Prostate gland (tissue), 2 donors: ENCODE data around the gene KIAA1328. TPM values are rescaled to one million over a fixed set of nuclear protein-coding genes. Genes with fewer than 3 reads are reported as not detected.

ENCODE experiments used
- DNase-seq: peaks from one replicate; pipeline ENCODE4 v3.0.0-alpha.2; 2019; ENCODE audit warnings: low spot score
- H3K27ac ChIP-seq, 2 donors: fragments of 200-600 bp; sonication (generic); 2 replicates each; pipeline ENCODE4 v1.5.1; 2017 to 2019
- H3K27me3 ChIP-seq: fragments of 200-600 bp; sonication (generic); replicated peaks from 2 replicates; pipeline ENCODE4 v1.5.1; 2019; ENCODE audit not compliant: insufficient read depth
- H3K36me3 ChIP-seq, 2 donors: fragments of 200-600 bp; sonication (generic); 1 replicate in 1 of 2; 2 replicates in 1 of 2; pipeline versions ENCODE4 v1.5.1 to v1.8.1; 2017 to 2019
- H3K4me1 ChIP-seq: fragments of 200-600 bp; sonication (generic); replicated peaks from 2 replicates; pipeline ENCODE4 v1.5.1; 2019
- H3K4me3 ChIP-seq, 2 donors: fragments of 200-600 bp; sonication (generic); 2 replicates each; pipeline ENCODE4 v1.5.1; 2017 to 2019
- H3K9me3 ChIP-seq: fragments of 200-600 bp; sonication (generic); 2 replicates; pipeline ENCODE4 v1.5.1; 2017
- POLR2A ChIP-seq: fragments of 450-650 bp; IDR thresholded peaks from one replicate; pipeline ENCODE4 v1.6.1; 2016; ENCODE audit warnings: antibody characterized with exemption, mild to moderate bottlenecking
- POLR2AphosphoS5 ChIP-seq: sonication (generic); formaldehyde crosslinking; IDR thresholded peaks from one replicate; pipeline ENCODE4 v1.6.1; 2017; ENCODE audit warnings: antibody characterized with exemption
- WGBS: methylation state at CpG from one replicate; pipeline ENCODE4 v1.1.5; 2018; 5-methylcytosine and 5-hydroxymethylcytosine counted together
- intact Hi-C: fragments of 100-400 bp; cut with DNase I; formaldehyde crosslinking; loops from one replicate; pipeline ENCODE4 v1.14.2; 2022
- total RNA-seq, 2 donors: library from RNA; depleted of rRNA; stranded (reverse); fragments of >200 nt; gene quantifications; one replicate each; pipeline ENCODE4 v1.1.0, GENCODE V29; 2016
- TF ChIP-seq, protein P1 (sequence below), 4 experiments: fragments of 200-600 bp in 2 of 4; fragments of 450-650 bp in 2 of 4; sonication (generic) in 2 of 4; IDR thresholded peaks; 1 replicate in 3 of 4; 2 replicates in 1 of 4; pipeline ENCODE4 v1.5.1; 2016 to 2019; ENCODE audit warnings: antibody characterized with exemption in 4 of 4, mild to moderate bottlenecking in 2 of 4, moderate library complexity in 2 of 4

KIAA1328 gene
- total RNA-seq, 2 donors from 2014 or later, result 8.7 to 13.7 TPM

GRCh38 chr18:36934884-36935283 is 106.0 kb downstream of the KIAA1328 start:
- Histone ChIP-seq H3K4me1 (no peaks in the 10 kb centered on the region), H3K36me3 (no peaks in the 10 kb centered on the region), H3K27me3 (no peaks in the 10 kb centered on the region), H3K4me3 (no peak overlapping the region), H3K9me3 (no peaks in the 10 kb centered on the region), H3K27ac (no peak overlapping the region)
- no peak for DNase-seq
- WGBS, result 93% methylated on average over 1 of the region's 1 CpG
- intact Hi-C loops, result no loop called here
- TF ChIP-seq POLR2AphosphoS5 (no peak), POLR2A (no peak)
- TF ChIP-seq, protein P1, sequence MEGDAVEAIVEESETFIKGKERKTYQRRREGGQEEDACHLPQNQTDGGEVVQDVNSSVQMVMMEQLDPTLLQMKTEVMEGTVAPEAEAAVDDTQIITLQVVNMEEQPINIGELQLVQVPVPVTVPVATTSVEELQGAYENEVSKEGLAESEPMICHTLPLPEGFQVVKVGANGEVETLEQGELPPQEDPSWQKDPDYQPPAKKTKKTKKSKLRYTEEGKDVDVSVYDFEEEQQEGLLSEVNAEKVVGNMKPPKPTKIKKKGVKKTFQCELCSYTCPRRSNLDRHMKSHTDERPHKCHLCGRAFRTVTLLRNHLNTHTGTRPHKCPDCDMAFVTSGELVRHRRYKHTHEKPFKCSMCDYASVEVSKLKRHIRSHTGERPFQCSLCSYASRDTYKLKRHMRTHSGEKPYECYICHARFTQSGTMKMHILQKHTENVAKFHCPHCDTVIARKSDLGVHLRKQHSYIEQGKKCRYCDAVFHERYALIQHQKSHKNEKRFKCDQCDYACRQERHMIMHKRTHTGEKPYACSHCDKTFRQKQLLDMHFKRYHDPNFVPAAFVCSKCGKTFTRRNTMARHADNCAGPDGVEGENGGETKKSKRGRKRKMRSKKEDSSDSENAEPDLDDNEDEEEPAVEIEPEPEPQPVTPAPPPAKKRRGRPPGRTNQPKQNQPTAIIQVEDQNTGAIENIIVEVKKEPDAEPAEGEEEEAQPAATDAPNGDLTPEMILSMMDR (IDR thresholded peaks at IDR 0.05), result no peak

- intact Hi-C loops, result no loop called here
- no peaks in the 10 kb centered on the region for H3K4me1 ChIP-seq
- no peaks in the 10 kb centered on the region for H3K9me3 ChIP-seq
- no peaks in the 10 kb centered on the region for H3K27me3 ChIP-seq
- H3K27ac ChIP-seq, result no peak overlapping the region
- H3K4me3 ChIP-seq, result no peak overlapping the region
- DNase-seq, result no peak
- WGBS, result 63% methylated on average over 6 of the region's 6 CpGs
- TF ChIP-seq POLR2AphosphoS5 (no peak), POLR2A (no peak)
- TF ChIP-seq, protein P1 (IDR thresholded peaks at IDR 0.05), result peak in 2 of 4 experiments; percentile 25 to 29
- H3K36me3 ChIP-seq, result no peaks in the 10 kb centered on the region
These were observed 113.3 kb downstream of the KIAA1328 start for GRCh38 chr18:36942264-36942663.

DNA sequence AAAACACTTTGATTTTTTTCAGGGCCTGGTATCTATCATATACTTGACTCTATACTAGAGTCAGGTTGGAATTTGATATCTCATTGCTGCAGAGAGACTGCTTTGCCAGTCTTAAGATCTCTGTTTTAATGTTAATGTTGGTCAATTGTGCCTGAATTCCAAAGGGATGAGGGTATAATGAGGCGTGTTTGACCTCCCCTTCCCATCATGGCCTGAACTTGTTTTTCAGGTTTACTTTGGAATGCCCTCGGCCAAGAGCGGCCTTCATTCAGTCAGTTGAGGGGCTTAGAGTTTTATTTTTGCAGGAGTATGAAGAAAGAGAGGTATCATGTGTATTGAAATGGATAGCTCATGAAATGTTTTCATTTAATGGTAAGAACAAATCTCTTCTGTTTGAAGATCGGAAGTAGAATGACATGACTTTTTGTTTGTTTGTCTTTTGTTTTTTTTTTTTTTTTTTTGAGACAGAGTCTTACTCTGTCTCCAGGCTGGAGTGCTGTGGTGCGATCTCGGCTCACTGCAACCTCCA is 119.0 kb downstream of the KIAA1328 start:
- WGBS, result 69% methylated on average over 6 of the region's 6 CpGs
- intact Hi-C loops, result no loop called here

GRCh38 chr18:36950282-36950681 is 121.4 kb downstream of the KIAA1328 start:
- Histone ChIP-seq H3K27ac (no peak overlapping the region), H3K9me3 (no peaks in the 10 kb centered on the region)

More for the DNA sequence above, 119.0 kb downstream of the KIAA1328 start:
- Histone ChIP-seq H3K27me3 (no peaks in the 10 kb centered on the region), H3K27ac (no peak overlapping the region), H3K9me3 (no peaks in the 10 kb centered on the region), H3K4me3 (no peak overlapping the region), H3K4me1 (no peaks in the 10 kb centered on the region), H3K36me3 (no peaks in the 10 kb centered on the region)
- no peak for DNase-seq
- TF ChIP-seq, protein P1 (IDR thresholded peaks at IDR 0.05), result no peak
- TF ChIP-seq POLR2A (no peak), POLR2AphosphoS5 (no peak)

GRCh38 chr18:36950960-36951359 is 122.0 kb downstream of the KIAA1328 start:
- intact Hi-C loops, result no loop called here
- H3K4me3 ChIP-seq, result no peak overlapping the region
- no peaks in the 10 kb centered on the region for H3K9me3 ChIP-seq
- no peak for TF ChIP-seq POLR2AphosphoS5
- TF ChIP-seq POLR2A, result no peak
- TF ChIP-seq, protein P1 (IDR thresholded peaks at IDR 0.05), result no peak
- H3K27ac ChIP-seq, result no peak overlapping the region
- no peaks in the 10 kb centered on the region for H3K4me1 ChIP-seq
- 31% methylated on average over 2 of the region's 2 CpGs for WGBS
- H3K36me3 ChIP-seq, result no peaks in the 10 kb centered on the region
- DNase-seq, result no peak
- H3K27me3 ChIP-seq, result no peaks in the 10 kb centered on the region

More at GRCh38 chr18:36950282-36950681, 121.4 kb downstream of the KIAA1328 start:
- intact Hi-C loops, result no loop called here
- WGBS, result 51% methylated on average over 4 of the region's 4 CpGs
- Histone ChIP-seq H3K36me3 (no peaks in the 10 kb centered on the region), H3K4me1 (no peaks in the 10 kb centered on the region), H3K27me3 (no peaks in the 10 kb centered on the region), H3K4me3 (no peak overlapping the region)
- DNase-seq, result no peak
- no peak for TF ChIP-seq POLR2A
- TF ChIP-seq POLR2AphosphoS5, result no peak
- TF ChIP-seq, protein P1 (IDR thresholded peaks at IDR 0.05), result no peak
